C4-2B (cell line): Measurements from ENCODE around the gene SPATS2L.

ENCODE experiments used
- ZFX ChIP-seq: fragments of 450-650 bp; IDR thresholded peaks from 2 replicates; pipeline ENCODE4 v1.6.1; 2017
- TF ChIP-seq, protein P1 (sequence below): fragments of 450-650 bp; conservative IDR thresholded peaks from 2 replicates; pipeline ENCODE4 v1.5.1; 2017; ENCODE audit warnings: mild to moderate bottlenecking

DNA sequence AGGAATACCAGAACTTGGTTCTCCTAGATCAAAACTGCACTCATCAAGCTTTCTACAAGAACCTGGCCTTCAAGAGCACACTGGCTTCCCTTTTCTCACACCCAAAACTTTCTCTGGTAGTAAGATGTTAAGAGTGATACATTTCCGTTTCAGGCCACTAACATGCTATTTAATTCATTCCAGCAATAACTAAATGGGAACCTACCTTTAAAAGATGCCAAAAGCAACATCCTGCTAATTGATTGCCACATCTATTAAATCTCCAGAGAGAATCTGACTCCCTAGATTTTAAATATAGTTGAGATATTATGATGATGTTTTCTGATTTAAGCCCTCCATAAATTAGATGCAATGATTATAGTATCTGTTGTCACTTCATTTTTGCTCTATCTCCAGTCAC lies 131.8 kb downstream of the SPATS2L start:
- TF ChIP-seq, protein P1, sequence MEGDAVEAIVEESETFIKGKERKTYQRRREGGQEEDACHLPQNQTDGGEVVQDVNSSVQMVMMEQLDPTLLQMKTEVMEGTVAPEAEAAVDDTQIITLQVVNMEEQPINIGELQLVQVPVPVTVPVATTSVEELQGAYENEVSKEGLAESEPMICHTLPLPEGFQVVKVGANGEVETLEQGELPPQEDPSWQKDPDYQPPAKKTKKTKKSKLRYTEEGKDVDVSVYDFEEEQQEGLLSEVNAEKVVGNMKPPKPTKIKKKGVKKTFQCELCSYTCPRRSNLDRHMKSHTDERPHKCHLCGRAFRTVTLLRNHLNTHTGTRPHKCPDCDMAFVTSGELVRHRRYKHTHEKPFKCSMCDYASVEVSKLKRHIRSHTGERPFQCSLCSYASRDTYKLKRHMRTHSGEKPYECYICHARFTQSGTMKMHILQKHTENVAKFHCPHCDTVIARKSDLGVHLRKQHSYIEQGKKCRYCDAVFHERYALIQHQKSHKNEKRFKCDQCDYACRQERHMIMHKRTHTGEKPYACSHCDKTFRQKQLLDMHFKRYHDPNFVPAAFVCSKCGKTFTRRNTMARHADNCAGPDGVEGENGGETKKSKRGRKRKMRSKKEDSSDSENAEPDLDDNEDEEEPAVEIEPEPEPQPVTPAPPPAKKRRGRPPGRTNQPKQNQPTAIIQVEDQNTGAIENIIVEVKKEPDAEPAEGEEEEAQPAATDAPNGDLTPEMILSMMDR = no peak
- TF ChIP-seq ZFX = no peak
